Dedifferentiated amniotic fluid mesenchymal stem cell (primary cell): Measurements from ENCODE around the gene ADPRHL1.

Source experiments
- DNase-seq: peaks from one replicate; pipeline ENCODE4 v3.0.0-alpha.2; 2016; ENCODE audit errors: extremely low spot score

The ADPRHL1 gene

GRCh38 chr13:113350065-113350937 is 103.0 kb downstream of the ADPRHL1 start:
- no peak for DNase-seq
